Measurements from ENCODE around the gene FAU. TPM values are rescaled to one million over a fixed set of nuclear protein-coding genes. Genes with fewer than 3 reads are reported as not detected.

Gene FAU
- polyA plus RNA-seq, 1 donor = 1,074 TPM

GRCh38 chr11:65083134-65083833, 38.6 kb downstream of the FAU start:
- DNase-seq (ENCODE audit: low read depth) = no peak

GRCh38 chr11:65078786-65079342, 43.1 kb downstream of the FAU start:
- DNase-seq (ENCODE audit: low read depth) = no peak

GRCh38 chr11:65078151-65078550, 43.8 kb downstream of the FAU start:
- DNase-seq (ENCODE audit: low read depth) = no peak

- DNase-seq (ENCODE audit: low read depth) = no peak
These were observed 44.5 kb downstream of the FAU start for GRCh38 chr11:65077451-65077850.

- no peak for DNase-seq (ENCODE audit: low read depth)
These were observed 49.3 kb downstream of the FAU start for GRCh38 chr11:65072631-65072966.

GRCh38 chr11:65071907-65072630, 49.9 kb downstream of the FAU start:
- no peak for DNase-seq (ENCODE audit: low read depth)

Other genes with a start within 250 kb of the FAU start
- 105 TPM for gene EHD1, start 243.5 kb downstream of the FAU start, polyA plus RNA-seq (ENCODE audit: insufficient read length)
- gene ATG2A, start 204.9 kb downstream of the FAU start, polyA plus RNA-seq (ENCODE audit: insufficient read length) = 12.0 TPM
- 9.9 TPM for gene PPP2R5B, start 197.4 kb downstream of the FAU start, polyA plus RNA-seq (ENCODE audit: insufficient read length)
- 0.35 TPM for gene GPHA2, start 186.2 kb downstream of the FAU start, polyA plus RNA-seq (ENCODE audit: insufficient read length)
- not detected for gene MAJIN, start 150.0 kb downstream of the FAU start, polyA plus RNA-seq (ENCODE audit: insufficient read length)
- 0.97 TPM for gene BATF2, start 125.2 kb downstream of the FAU start, polyA plus RNA-seq (ENCODE audit: insufficient read length)
- gene ARL2, start 108.0 kb downstream of the FAU start, polyA plus RNA-seq (ENCODE audit: insufficient read length) = 93.7 TPM
- 25.1 TPM for gene SNX15, start 94.7 kb downstream of the FAU start, polyA plus RNA-seq (ENCODE audit: insufficient read length)
- 12.5 TPM for gene SAC3D1, start 80.9 kb downstream of the FAU start, polyA plus RNA-seq (ENCODE audit: insufficient read length)
- gene NAALADL1, start 63.6 kb downstream of the FAU start, polyA plus RNA-seq (ENCODE audit: insufficient read length) = 6.4 TPM
- gene CDCA5, start 38.1 kb downstream of the FAU start, polyA plus RNA-seq (ENCODE audit: insufficient read length) = 8.1 TPM
- 21.0 TPM for gene ZFPL1, start 37.9 kb downstream of the FAU start, polyA plus RNA-seq (ENCODE audit: insufficient read length)
- 123 TPM for gene VPS51, start 25.9 kb downstream of the FAU start, polyA plus RNA-seq (ENCODE audit: insufficient read length)
- gene TM7SF2, start 10.3 kb downstream of the FAU start, polyA plus RNA-seq (ENCODE audit: insufficient read length) = 16.4 TPM
- 4.3 TPM for gene ZNHIT2, start 4.4 kb downstream of the FAU start, polyA plus RNA-seq (ENCODE audit: insufficient read length)
- 24.2 TPM for gene MRPL49, start 187 bp upstream of the FAU start, polyA plus RNA-seq (ENCODE audit: insufficient read length)
- gene SYVN1, start 12.4 kb upstream of the FAU start, polyA plus RNA-seq (ENCODE audit: insufficient read length) = 38.2 TPM
- gene SPDYC, start 48.1 kb upstream of the FAU start, polyA plus RNA-seq (ENCODE audit: insufficient read length) = not detected
- gene CAPN1, start 59.8 kb upstream of the FAU start, polyA plus RNA-seq (ENCODE audit: insufficient read length) = 73.1 TPM
- 28.8 TPM for gene POLA2, start 139.8 kb upstream of the FAU start, polyA plus RNA-seq (ENCODE audit: insufficient read length)
- gene CDC42EP2, start 192.7 kb upstream of the FAU start, polyA plus RNA-seq (ENCODE audit: insufficient read length) = 32.5 TPM
- gene DPF2, start 211.7 kb upstream of the FAU start, polyA plus RNA-seq (ENCODE audit: insufficient read length) = 42.2 TPM
- 0.34 TPM for gene TIGD3, start 232.6 kb upstream of the FAU start, polyA plus RNA-seq (ENCODE audit: insufficient read length)

Measured in forelimb muscle (tissue), 1 donor.